Inflammatory macrophage treated with lipopolysaccharide for 1 hour (primary cell): ENCODE data around the gene AHNAK2.

Source experiments
- DNase-seq, 2 donors: peaks; one replicate each; pipeline ENCODE4 v3.0.0-alpha.2; 2020 to 2022

AHNAK2 gene

GRCh38 chr14:104984056-104984894, 6.1 kb upstream of the AHNAK2 start:
- DNase-seq, result no peak

GRCh38 chr14:104983231-104983721, 5.1 kb upstream of the AHNAK2 start:
- DNase-seq, result no peak

GRCh38 chr14:104982548-104983230, 4.5 kb upstream of the AHNAK2 start:
- peak in 1 of 2 donors; percentile 10 for DNase-seq

GRCh38 chr14:104981699-104982541, 3.7 kb upstream of the AHNAK2 start:
- DNase-seq, result no peak

- no peak for DNase-seq
These were observed 2.7 kb upstream of the AHNAK2 start for GRCh38 chr14:104980611-104981531.

GRCh38 chr14:104979758-104980610, 1.8 kb upstream of the AHNAK2 start:
- no peak for DNase-seq

- no peak for DNase-seq
These were observed 845 bp upstream of the AHNAK2 start for GRCh38 chr14:104978746-104979691.

GRCh38 chr14:104977008-104977680, 1.0 kb downstream of the AHNAK2 start:
- DNase-seq, result no peak

- peak; percentile 66 to 92 for DNase-seq
These were observed 1.8 kb downstream of the AHNAK2 start for GRCh38 chr14:104976198-104977007.

- DNase-seq, result peak in 1 of 2 donors; percentile 8
These were observed 2.5 kb downstream of the AHNAK2 start for GRCh38 chr14:104975481-104976197.

GRCh38 chr14:104974665-104975390, 3.3 kb downstream of the AHNAK2 start:
- DNase-seq, result no peak

- DNase-seq, result no peak
These were observed 4.0 kb downstream of the AHNAK2 start for GRCh38 chr14:104974146-104974541.

GRCh38 chr14:104973385-104974145, 4.6 kb downstream of the AHNAK2 start:
- DNase-seq, result no peak

- DNase-seq, result no peak
These were observed 5.1 kb downstream of the AHNAK2 start for GRCh38 chr14:104973135-104973384.

GRCh38 chr14:104972301-104973134, 5.7 kb downstream of the AHNAK2 start:
- no peak for DNase-seq
